ENCODE data around the gene TEX50.
"Not testable (repeated sequence)": the region's sequence is repeated elsewhere in the genome, so short reads cannot be mapped to it uniquely, and the experiment has no call there.

Gene TEX50

GRCh38 chr1:173663159-173663558, 28.0 kb downstream of the TEX50 start:
- no peak for DNase-seq

GRCh38 chr1:173666646-173667045, 31.5 kb downstream of the TEX50 start:
- DNase-seq = no peak

- no peak for DNase-seq
Measured at GRCh38 chr1:173669491-173669941, 34.4 kb downstream of the TEX50 start, which contains the start of gene ANKRD45. Gene ANKRD45 (minus strand): TSS chr1:173669851. CDS start chr1:173659418, 10,433 bp downstream.

- DNase-seq = not testable (repeated sequence)
Measured at GRCh38 chr1:173674496-173674895, 39.4 kb downstream of the TEX50 start.

- DNase-seq = not testable (repeated sequence)
Measured at GRCh38 chr1:173680152-173680551, 45.0 kb downstream of the TEX50 start.

GRCh38 chr1:173682184-173682583, 47.0 kb downstream of the TEX50 start:
- no peak for DNase-seq

- not testable (repeated sequence) for DNase-seq
Measured at GRCh38 chr1:173683838-173684237, 48.7 kb downstream of the TEX50 start.

GRCh38 chr1:173685121-173685520, 50.0 kb downstream of the TEX50 start:
- not testable (repeated sequence) for DNase-seq

All from SHP77 (cell line).